Activated naive CD4-positive, alpha-beta T cell treated with anti-CD3 and anti-CD28 coated beads for 36 hours (primary cell): ENCODE measurements around the gene RASA3. TPM values are rescaled to one million over a fixed set of nuclear protein-coding genes. Genes with fewer than 3 reads are reported as not detected.

Experiments used
- CTCF ChIA-PET: fragments of 350-600 bp; sonication (Branson Sonifier 250); formaldehyde crosslinking; loops from one replicate; lab custom pipeline; 2021; ENCODE audit warnings: antibody characterized with exemption; lab: Charles Lee
- DNase-seq: peaks from one replicate; pipeline ENCODE4 v3.0.0-alpha.2; 2020
- H3K27ac Mint-ChIP-seq: one replicate; pipeline ENCODE4 v1.8.0; 2021; ENCODE audit warnings: mild to moderate bottlenecking, mixed read lengths
- H3K27me3 Mint-ChIP-seq: one replicate; pipeline ENCODE4 v1.8.0; 2021; ENCODE audit warnings: low read depth, mixed read lengths
- H3K36me3 Mint-ChIP-seq: one replicate; pipeline ENCODE4 v1.8.0; 2021; ENCODE audit warnings: low read depth, mixed read lengths
- H3K4me1 Mint-ChIP-seq: one replicate; pipeline ENCODE4 v1.8.0; 2021; ENCODE audit warnings: low read depth, mixed read lengths
- H3K4me3 Mint-ChIP-seq: one replicate; pipeline ENCODE4 v1.8.0; 2021; ENCODE audit warnings: mild to moderate bottlenecking, moderate library complexity, mixed read lengths
- H3K9me3 Mint-ChIP-seq: one replicate; pipeline ENCODE4 v1.8.0; 2021; ENCODE audit warnings: mixed read lengths
- intact Hi-C: fragments of 100-400 bp; cut with micrococcal nuclease; formaldehyde crosslinking; loops from one replicate; pipeline ENCODE4 v1.15.1; 2023
- total RNA-seq, 2 experiments: library from RNA; stranded (reverse); gene quantifications; one replicate each; pipeline ENCODE4 v1.2.3, GENCODE V29; 2021

RASA3 gene
- total RNA-seq, 2 experiments from 2014 or later: 48.3 to 48.8 TPM

- DNase-seq: no peak
Measured at GRCh38 chr13:113964251-113964995, 168.0 kb downstream of the RASA3 start.

GRCh38 chr13:113963376-113963775, 169.0 kb downstream of the RASA3 start:
- peaks cover 3% of the 10 kb centered on the region for H3K4me1 Mint-ChIP-seq
- intact Hi-C loops: no loop called here

More at GRCh38 chr13:113964251-113964995, 168.0 kb downstream of the RASA3 start:
- H3K27ac Mint-ChIP-seq: no peak overlapping the region
- H3K9me3 Mint-ChIP-seq: peaks cover 9% of the 10 kb centered on the region
- no peak overlapping the region for H3K4me3 Mint-ChIP-seq
- H3K27me3 Mint-ChIP-seq: no peaks in the 10 kb centered on the region
- CTCF ChIA-PET: no interaction called here
- intact Hi-C loops: no loop called here
- peaks cover 12% of the 10 kb centered on the region for H3K36me3 Mint-ChIP-seq
- no peaks in the 10 kb centered on the region for H3K4me1 Mint-ChIP-seq

GRCh38 chr13:113962975-113963374, 169.4 kb downstream of the RASA3 start:
- CTCF ChIA-PET: no interaction called here
- peaks cover 18% of the 10 kb centered on the region for H3K9me3 Mint-ChIP-seq
- peaks cover 17% of the 10 kb centered on the region for H3K36me3 Mint-ChIP-seq
- H3K4me1 Mint-ChIP-seq: peaks cover 3% of the 10 kb centered on the region
- intact Hi-C loops: no loop called here
- H3K4me3 Mint-ChIP-seq: no peak overlapping the region
- no peak for DNase-seq
- H3K27me3 Mint-ChIP-seq: no peaks in the 10 kb centered on the region
- H3K27ac Mint-ChIP-seq: no peak overlapping the region

More at GRCh38 chr13:113963376-113963775, 169.0 kb downstream of the RASA3 start:
- H3K27ac Mint-ChIP-seq: no peak overlapping the region
- peaks cover 17% of the 10 kb centered on the region for H3K36me3 Mint-ChIP-seq
- no peak overlapping the region for H3K4me3 Mint-ChIP-seq
- no peaks in the 10 kb centered on the region for H3K27me3 Mint-ChIP-seq
- no peak for DNase-seq
- H3K9me3 Mint-ChIP-seq: peaks cover 17% of the 10 kb centered on the region
- CTCF ChIA-PET: no interaction called here

DNA sequence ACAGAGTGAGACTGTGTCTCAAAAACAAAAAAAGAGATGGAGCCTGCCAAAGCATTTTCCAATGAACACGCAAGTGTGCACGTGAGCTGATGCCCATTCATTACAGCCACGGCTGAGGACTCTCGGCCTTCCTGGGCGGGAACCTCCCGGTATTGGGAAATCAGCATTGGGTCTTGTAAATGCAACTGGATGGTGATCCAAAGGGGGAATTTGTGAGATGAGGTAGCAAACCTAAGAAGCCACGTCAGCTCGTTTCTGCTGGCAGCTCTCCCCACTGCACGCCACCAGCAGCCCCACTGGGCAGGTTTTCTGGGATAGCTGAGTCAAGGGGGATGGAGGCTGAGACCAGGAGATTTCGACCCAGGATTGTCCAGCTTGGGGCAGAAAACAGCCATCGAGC, 170.0 kb downstream of the RASA3 start:
- Mint-ChIP-seq H3K4me3 (no peak overlapping the region), H3K27me3 (no peaks in the 10 kb centered on the region), H3K4me1 (peaks cover 3% of the 10 kb centered on the region), H3K27ac (no peak overlapping the region), H3K9me3 (peaks cover 18% of the 10 kb centered on the region), H3K36me3 (peaks cover 20% of the 10 kb centered on the region)
- CTCF ChIA-PET: no interaction called here
- intact Hi-C loops: no loop called here
- no peak for DNase-seq

DNA sequence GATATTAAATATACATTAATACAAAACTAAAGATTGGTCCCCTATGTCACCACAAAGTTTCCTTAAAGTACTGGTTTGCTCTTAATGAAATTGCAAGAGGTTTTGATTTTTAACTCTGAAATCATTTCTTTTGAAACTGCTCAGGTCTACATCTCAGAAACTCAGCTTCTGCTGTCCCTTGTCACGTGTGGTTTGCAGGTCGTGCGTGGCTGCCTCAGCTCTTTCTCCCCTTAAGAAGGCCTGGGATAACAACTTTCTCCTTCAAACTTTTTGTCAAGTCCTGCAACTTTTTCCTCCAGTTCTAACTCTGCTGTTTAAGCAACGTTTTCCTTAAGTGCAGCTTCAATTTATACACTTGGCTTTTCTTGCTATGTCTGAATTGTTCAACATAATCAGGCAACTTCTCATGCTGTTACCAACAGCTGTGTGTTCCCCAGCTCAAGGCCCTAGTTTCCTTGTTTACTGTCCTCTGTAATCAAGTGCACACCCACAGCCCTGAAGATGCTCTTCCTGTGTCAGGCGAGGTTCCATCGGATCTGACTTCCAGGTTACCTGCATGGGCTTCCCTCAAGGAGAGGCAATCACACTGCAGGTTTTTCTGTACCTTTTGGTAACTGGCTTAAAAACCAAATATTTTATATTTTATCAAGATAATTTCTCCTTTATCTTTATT, 172.0 kb downstream of the RASA3 start:
- H3K4me3 Mint-ChIP-seq: no peak overlapping the region
- CTCF ChIA-PET: interaction anchor here (0.6 to 0.7 kb wide), 2 partner anchors 24 to 268 kb away, joined by 3 read pairs; no protein-coding TSS in a partner anchor
- intact Hi-C loops: no loop called here
- no peak for DNase-seq
- H3K36me3 Mint-ChIP-seq: peaks cover 30% of the 10 kb centered on the region
- H3K27ac Mint-ChIP-seq: no peak overlapping the region
- peaks cover 3% of the 10 kb centered on the region for H3K4me1 Mint-ChIP-seq
- peaks cover 18% of the 10 kb centered on the region for H3K9me3 Mint-ChIP-seq
- no peaks in the 10 kb centered on the region for H3K27me3 Mint-ChIP-seq

DNA sequence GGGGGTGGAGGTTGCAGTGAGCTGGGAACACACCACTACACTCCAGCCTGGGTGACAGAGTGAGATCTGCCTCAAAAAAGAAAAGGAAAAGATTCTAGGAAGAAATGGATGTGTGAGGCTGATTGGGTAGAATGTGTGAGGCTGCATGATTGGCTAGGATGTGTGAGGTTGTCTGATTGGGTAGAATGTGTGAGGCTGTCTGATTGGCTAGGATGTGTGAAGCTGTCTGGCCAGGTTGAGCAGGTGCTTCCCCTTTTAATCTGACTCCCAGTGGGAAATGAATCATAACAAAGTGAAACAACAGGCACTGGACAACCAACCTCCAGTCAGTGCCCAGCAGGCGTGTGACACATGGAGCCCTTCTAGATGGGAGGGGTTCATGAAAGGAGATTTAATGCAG, 173.2 kb downstream of the RASA3 start:
- CTCF ChIA-PET: interaction anchor here (0.7 kb wide), 1 partner anchor 31 kb away, joined by 3 read pairs; no protein-coding TSS in a partner anchor
- no peaks in the 10 kb centered on the region for H3K27me3 Mint-ChIP-seq
- peaks cover 18% of the 10 kb centered on the region for H3K9me3 Mint-ChIP-seq
- peaks cover 3% of the 10 kb centered on the region for H3K4me1 Mint-ChIP-seq
- H3K27ac Mint-ChIP-seq: no peak overlapping the region
- DNase-seq: no peak
- intact Hi-C loops: no loop called here
- H3K36me3 Mint-ChIP-seq: peaks cover 36% of the 10 kb centered on the region
- no peak overlapping the region for H3K4me3 Mint-ChIP-seq

DNA sequence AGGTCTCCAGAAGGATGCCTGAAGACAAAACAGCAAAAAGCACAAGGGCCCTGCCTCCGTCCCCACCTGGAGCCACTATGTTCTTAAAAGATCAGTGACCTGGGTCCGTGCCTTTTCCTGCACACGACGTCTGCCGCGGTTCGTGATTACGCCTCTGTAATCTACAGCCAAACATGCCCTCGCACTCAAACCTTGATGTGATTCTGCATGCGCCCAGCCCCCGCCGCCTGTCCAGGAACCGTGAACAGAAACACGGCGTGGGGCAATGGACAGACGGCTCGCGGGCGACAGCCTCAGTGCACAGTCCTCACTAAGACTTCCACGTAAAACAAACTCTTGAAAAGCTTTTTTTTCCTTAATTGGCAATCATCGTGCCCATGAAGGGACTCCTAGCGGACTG, 174.1 kb downstream of the RASA3 start:
- peaks cover 18% of the 10 kb centered on the region for H3K9me3 Mint-ChIP-seq
- H3K4me1 Mint-ChIP-seq: peaks cover 3% of the 10 kb centered on the region
- intact Hi-C loops: no loop called here
- peaks cover 38% of the 10 kb centered on the region for H3K36me3 Mint-ChIP-seq
- CTCF ChIA-PET: interaction anchor here (0.7 kb wide), 1 partner anchor 31 kb away, joined by 3 read pairs; no protein-coding TSS in a partner anchor
- no peak overlapping the region for H3K4me3 Mint-ChIP-seq
- DNase-seq: no peak
- H3K27me3 Mint-ChIP-seq: no peaks in the 10 kb centered on the region
- no peak overlapping the region for H3K27ac Mint-ChIP-seq

- peaks cover 18% of the 10 kb centered on the region for H3K9me3 Mint-ChIP-seq
- CTCF ChIA-PET: no interaction called here
- intact Hi-C loops: no loop called here
- H3K4me3 Mint-ChIP-seq: no peak overlapping the region
- no peak for DNase-seq
- no peaks in the 10 kb centered on the region for H3K27me3 Mint-ChIP-seq
- H3K4me1 Mint-ChIP-seq: peaks cover 3% of the 10 kb centered on the region
- H3K36me3 Mint-ChIP-seq: peaks cover 38% of the 10 kb centered on the region
- no peak overlapping the region for H3K27ac Mint-ChIP-seq
Measured at GRCh38 chr13:113956571-113956970, 175.9 kb downstream of the RASA3 start.

GRCh38 chr13:113955691-113956090, 176.7 kb downstream of the RASA3 start:
- no peak for DNase-seq
- CTCF ChIA-PET: no interaction called here
- Mint-ChIP-seq H3K27ac (no peak overlapping the region), H3K27me3 (no peaks in the 10 kb centered on the region), H3K9me3 (peaks cover 18% of the 10 kb centered on the region), H3K4me3 (no peak overlapping the region), H3K4me1 (peaks cover 3% of the 10 kb centered on the region), H3K36me3 (peaks cover 38% of the 10 kb centered on the region)
- intact Hi-C loops: no loop called here

DNA sequence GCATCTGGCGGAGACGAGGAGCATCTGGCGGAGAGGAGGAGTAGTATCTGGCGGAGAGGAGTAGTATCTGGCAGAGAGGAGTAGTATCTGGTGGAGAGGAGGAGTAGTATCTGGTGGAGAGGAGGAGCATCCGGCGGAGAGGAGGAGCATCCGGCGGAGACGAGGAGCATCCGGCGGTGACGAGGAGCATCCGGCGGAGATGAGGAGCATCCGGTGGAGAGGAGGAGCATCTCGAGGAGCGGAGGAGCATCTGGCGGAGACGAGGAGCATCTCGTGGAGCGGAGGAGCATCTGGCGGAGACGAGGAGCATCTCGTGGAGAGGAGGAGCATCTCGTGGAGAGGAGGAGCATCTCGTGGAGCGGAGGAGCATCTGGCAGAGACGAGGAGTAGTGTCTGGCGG, 177.2 kb downstream of the RASA3 start:
- Mint-ChIP-seq H3K36me3 (peaks cover 34% of the 10 kb centered on the region), H3K27ac (no peak overlapping the region), H3K27me3 (no peaks in the 10 kb centered on the region), H3K9me3 (peaks cover 14% of the 10 kb centered on the region), H3K4me3 (no peak overlapping the region), H3K4me1 (peaks cover 5% of the 10 kb centered on the region)
- intact Hi-C loops: no loop called here
- CTCF ChIA-PET: no interaction called here
- no peak for DNase-seq

- intact Hi-C loops: no loop called here
- no peak overlapping the region for H3K27ac Mint-ChIP-seq
- CTCF ChIA-PET: interaction anchor here (0.9 kb wide), 1 partner anchor 289 kb away, joined by 3 read pairs; no protein-coding TSS in a partner anchor
Measured at GRCh38 chr13:113954046-113954835, 178.2 kb downstream of the RASA3 start.

DNA sequence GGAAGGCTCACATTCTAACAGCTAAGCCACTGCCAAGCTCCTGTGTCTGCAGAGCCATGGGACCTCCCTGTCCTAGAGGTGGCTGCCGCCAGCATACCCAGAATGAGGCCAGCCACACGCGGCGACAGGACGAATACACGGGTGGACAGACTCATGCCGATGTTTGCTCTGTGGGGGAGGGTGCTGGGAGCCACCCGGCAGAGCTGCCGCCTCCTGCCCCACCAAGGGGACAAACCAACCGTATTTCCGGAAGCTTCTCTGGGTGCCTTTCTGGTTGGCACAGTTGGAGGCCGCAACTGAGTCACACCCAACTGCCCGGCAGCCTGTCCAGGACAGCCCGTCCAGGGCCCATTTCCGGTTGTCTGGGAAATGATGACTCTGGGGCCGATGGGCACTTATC, 178.9 kb downstream of the RASA3 start:
- CTCF ChIA-PET: interaction anchor here (0.9 kb wide), 1 partner anchor 289 kb away, joined by 3 read pairs; no protein-coding TSS in a partner anchor
- peaks cover 23% of the 10 kb centered on the region for H3K36me3 Mint-ChIP-seq
- no peak overlapping the region for H3K27ac Mint-ChIP-seq
- DNase-seq: no peak
- peaks cover 2% of the 10 kb centered on the region for H3K4me1 Mint-ChIP-seq
- H3K4me3 Mint-ChIP-seq: no peak overlapping the region
- no peaks in the 10 kb centered on the region for H3K27me3 Mint-ChIP-seq
- intact Hi-C loops: no loop called here
- H3K9me3 Mint-ChIP-seq: peaks cover 2% of the 10 kb centered on the region

More at GRCh38 chr13:113954046-113954835, 178.2 kb downstream of the RASA3 start:
- Mint-ChIP-seq H3K4me1 (peaks cover 5% of the 10 kb centered on the region), H3K9me3 (peaks cover 7% of the 10 kb centered on the region), H3K4me3 (no peak overlapping the region), H3K36me3 (peaks cover 27% of the 10 kb centered on the region), H3K27me3 (no peaks in the 10 kb centered on the region)
- DNase-seq: no peak
